GM23248 (cell line): ENCODE data around the gene NDUFA12. TPM values are rescaled to one million over a fixed set of nuclear protein-coding genes. Genes with fewer than 3 reads are reported as not detected.

Source experiments
- DNase-seq: peaks from one replicate; pipeline ENCODE4 v3.0.0-alpha.2; 2015
- H2AFZ ChIP-seq: fragments of 200-600 bp; sonication (generic); 2 replicates; pipeline ENCODE4 v1.6.1; 2016; ENCODE audit warnings: antibody characterized with exemption
- H3F3A ChIP-seq: fragments of 200-600 bp; sonication (generic); 2 replicates; pipeline ENCODE4 v1.6.1; 2016; ENCODE audit warnings: mild to moderate bottlenecking, antibody characterized with exemption, mixed run types; ENCODE audit not compliant: insufficient read depth
- H3K27ac ChIP-seq: fragments of 200-600 bp; sonication (generic); 2 replicates; pipeline ENCODE4 v1.5.1; 2016; ENCODE audit warnings: mild to moderate bottlenecking
- H3K27me3 ChIP-seq: fragments of 200-600 bp; sonication (generic); replicated peaks from 2 replicates; pipeline ENCODE4 v1.6.1; 2016; ENCODE audit warnings: mild to moderate bottlenecking; ENCODE audit not compliant: insufficient read depth
- H3K36me3 ChIP-seq: fragments of 200-600 bp; sonication (generic); 2 replicates; pipeline ENCODE4 v1.6.1; 2016; ENCODE audit warnings: low read depth, mild to moderate bottlenecking
- H3K4me1 ChIP-seq: fragments of 200-600 bp; sonication (generic); 2 replicates; pipeline ENCODE4 v1.6.1; 2016; ENCODE audit warnings: mild to moderate bottlenecking; ENCODE audit not compliant: insufficient read depth
- H3K4me2 ChIP-seq: fragments of 200-600 bp; sonication (generic); one replicate; pipeline ENCODE4 v1.6.1; 2016; ENCODE audit warnings: mild to moderate bottlenecking; ENCODE audit not compliant: unreplicated experiment
- H3K4me3 ChIP-seq: fragments of 200-600 bp; sonication (generic); 2 replicates; pipeline ENCODE4 v1.5.1; 2016; ENCODE audit warnings: mild to moderate bottlenecking
- H3K79me2 ChIP-seq: fragments of 200-600 bp; sonication (generic); 2 replicates; pipeline ENCODE4 v1.6.1; 2016; ENCODE audit warnings: mild to moderate bottlenecking; ENCODE audit not compliant: insufficient read depth
- H3K9ac ChIP-seq: fragments of 200-600 bp; sonication (generic); 2 replicates; pipeline ENCODE4 v1.6.1; 2016; ENCODE audit warnings: mild to moderate bottlenecking
- H3K9me2 ChIP-seq: fragments of 200-600 bp; sonication (generic); 2 replicates; pipeline ENCODE4 v1.6.1; 2016; ENCODE audit warnings: mixed run types, mild to moderate bottlenecking, moderate library complexity; ENCODE audit not compliant: insufficient read depth
- H3K9me3 ChIP-seq: fragments of 200-600 bp; sonication (generic); one replicate; pipeline ENCODE4 v1.6.1; 2017; ENCODE audit warnings: low read depth
- H4K20me1 ChIP-seq: fragments of 200-600 bp; sonication (generic); 2 replicates; pipeline ENCODE4 v1.6.0; 2016; ENCODE audit not compliant: insufficient read depth
- EZH2 ChIP-seq: fragments of 200-600 bp; sonication (generic); IDR thresholded peaks from 2 replicates; pipeline ENCODE4 v1.6.1; 2018; ENCODE audit warnings: antibody characterized with exemption, mild to moderate bottlenecking; ENCODE audit not compliant: insufficient read depth, poor library complexity, severe bottlenecking
- EZH2phosphoT487 ChIP-seq: fragments of 200-600 bp; sonication (generic); IDR thresholded peaks from 2 replicates; pipeline ENCODE4 v1.6.1; 2018; ENCODE audit warnings: antibody characterized with exemption, moderate library complexity, mild to moderate bottlenecking, low read depth; ENCODE audit not compliant: insufficient read depth
- WGBS, 2 experiments: methylation state at CpG; one replicate each; pipeline ENCODE4 v1.1.6; 2015 to 2017; ENCODE audit warnings: low lambda C conversion rate in 2 of 2, low coverage in 1 of 2; ENCODE audit errors: missing lambda C conversion rate in 2 of 2; 5-methylcytosine and 5-hydroxymethylcytosine counted together
- in situ Hi-C: fragments of 300-500 bp; cut with MboI; formaldehyde crosslinking; loops from 2 replicates; pipeline ENCODE4 v1.15.0; 2020
- polyA plus RNA-seq: library from polyadenylated mRNA; unstranded; fragments of >200 nt; fragmentation: Nextera tagmentation; extraction: Ambion mirVana; gene quantifications from 2 replicates; pipeline ENCODE4 v1.2.1, GENCODE V29; 2016
- total RNA-seq: library from RNA; depleted of rRNA; stranded (reverse); fragments of >200 nt; shearing (Covaris generic); gene quantifications from 2 replicates; pipeline ENCODE4 v1.2.3, GENCODE V29; 2014

The NDUFA12 gene
- total and polyA plus RNA-seq, 2 experiments from 2014 or later: 122 to 169 TPM

DNA sequence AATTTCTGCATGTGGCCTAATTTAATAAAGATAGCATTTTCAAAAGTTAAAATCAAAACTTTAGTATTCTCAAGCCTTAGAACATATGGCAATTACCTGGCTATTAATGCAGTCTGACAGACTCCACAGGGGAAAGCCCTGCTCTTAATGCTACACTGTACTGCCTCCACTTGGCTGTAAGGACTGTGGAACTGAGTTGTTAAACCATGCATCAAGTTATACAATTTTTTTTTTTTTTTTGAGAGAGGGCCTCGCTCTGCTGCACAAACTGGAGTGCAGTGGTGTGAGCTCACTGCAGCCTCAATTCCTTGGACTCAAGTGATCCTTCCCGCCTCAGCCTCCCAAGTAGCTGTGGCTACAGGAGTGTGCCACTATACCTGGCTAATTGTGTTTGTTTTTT is 19.0 kb upstream of the NDUFA12 start:
- Histone ChIP-seq H3K4me1 (no peaks in the 10 kb centered on the region), H4K20me1 (no peaks in the 10 kb centered on the region), H3K79me2 (no peaks in the 10 kb centered on the region), H3F3A (no peaks in the 10 kb centered on the region), H3K27me3 (no peaks in the 10 kb centered on the region), H3K9ac (no peak overlapping the region), H3K27ac (no peak overlapping the region), H3K4me3 (no peak overlapping the region), H3K9me3 (no peaks in the 10 kb centered on the region), H3K4me2 (no peak overlapping the region), H3K9me2 (no peaks in the 10 kb centered on the region), H3K36me3 (peaks cover 15% of the 10 kb centered on the region; the same call in 1 of the 2 replicates), H2AFZ (no peak overlapping the region)
- no peak for TF ChIP-seq EZH2phosphoT487
- no peak for TF ChIP-seq EZH2
- in situ Hi-C loops: no loop called here
- WGBS, 2 experiments: 95 to 100% methylated on average over 2 of the region's 2 CpGs
- DNase-seq: no peak

DNA sequence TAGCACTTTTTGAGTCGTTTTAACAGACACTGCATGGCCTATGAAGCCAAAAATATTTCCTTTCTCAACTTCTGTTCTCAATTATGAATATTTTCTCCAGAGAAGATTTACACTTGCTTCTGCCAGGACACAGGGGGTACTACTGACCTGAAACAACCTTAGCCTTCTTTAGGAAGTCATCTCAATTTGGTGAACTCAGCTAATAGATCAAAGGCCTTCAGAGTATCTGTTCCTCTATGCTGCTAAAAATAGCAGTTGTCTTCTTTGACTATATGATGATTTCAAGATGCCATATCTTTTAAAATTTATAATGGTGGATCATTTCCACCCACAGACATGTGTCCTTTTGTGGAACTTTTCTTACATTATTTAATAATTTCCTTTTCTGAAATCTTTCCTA is 14.0 kb upstream of the NDUFA12 start:
- WGBS, 2 experiments: 0 to 16% methylated on average over 1 of the region's 1 CpG
- TF ChIP-seq EZH2phosphoT487: no peak
- no peak for TF ChIP-seq EZH2
- Histone ChIP-seq H3K9ac (no peak overlapping the region), H3K27me3 (no peaks in the 10 kb centered on the region), H4K20me1 (no peaks in the 10 kb centered on the region), H3K9me2 (no peaks in the 10 kb centered on the region), H3K36me3 (peaks cover 6% of the 10 kb centered on the region; the same call in 1 of the 2 replicates), H3K4me1 (no peaks in the 10 kb centered on the region), H3F3A (no peaks in the 10 kb centered on the region), H3K79me2 (no peaks in the 10 kb centered on the region), H3K27ac (no peak overlapping the region), H3K4me3 (no peak overlapping the region), H3K9me3 (no peaks in the 10 kb centered on the region), H2AFZ (no peak overlapping the region), H3K4me2 (no peak overlapping the region)
- no peak for DNase-seq
- in situ Hi-C loops: no loop called here

DNA sequence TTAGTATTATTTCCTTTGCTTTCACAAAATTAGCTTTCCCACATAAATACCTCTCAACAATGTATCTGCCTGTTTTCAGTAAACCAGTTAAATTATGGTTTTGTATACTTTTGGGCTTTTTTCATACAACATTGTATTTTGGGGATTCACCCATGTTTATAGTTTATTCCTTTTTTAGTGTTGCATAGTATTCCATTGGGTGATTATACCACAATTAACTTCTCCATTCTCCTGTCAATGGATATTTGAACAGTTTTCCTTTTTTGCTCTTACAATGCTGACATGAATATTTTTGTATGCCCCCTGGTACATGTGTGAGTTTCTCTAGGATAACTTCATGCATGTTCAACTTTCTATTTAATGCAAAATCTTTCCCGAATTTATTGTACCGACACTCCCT is 12.6 kb upstream of the NDUFA12 start:
- no peaks in the 10 kb centered on the region for H3K9me3 ChIP-seq
- no peak overlapping the region for H2AFZ ChIP-seq
- no peaks in the 10 kb centered on the region for H3K9me2 ChIP-seq
- WGBS, 2 experiments: 100% methylated on average over 2 of the region's 2 CpGs
- no peak overlapping the region for H3K9ac ChIP-seq
- no peaks in the 10 kb centered on the region for H3K36me3 ChIP-seq
- TF ChIP-seq EZH2phosphoT487 (no peak), EZH2 (no peak)
- no peak overlapping the region for H3K4me3 ChIP-seq
- H3K4me2 ChIP-seq: no peak overlapping the region
- H3K4me1 ChIP-seq: no peaks in the 10 kb centered on the region
- in situ Hi-C loops: no loop called here
- H4K20me1 ChIP-seq: no peaks in the 10 kb centered on the region
- DNase-seq: no peak
- H3K27me3 ChIP-seq: no peaks in the 10 kb centered on the region
- no peaks in the 10 kb centered on the region for H3K79me2 ChIP-seq
- H3F3A ChIP-seq: no peaks in the 10 kb centered on the region
- no peak overlapping the region for H3K27ac ChIP-seq

DNA sequence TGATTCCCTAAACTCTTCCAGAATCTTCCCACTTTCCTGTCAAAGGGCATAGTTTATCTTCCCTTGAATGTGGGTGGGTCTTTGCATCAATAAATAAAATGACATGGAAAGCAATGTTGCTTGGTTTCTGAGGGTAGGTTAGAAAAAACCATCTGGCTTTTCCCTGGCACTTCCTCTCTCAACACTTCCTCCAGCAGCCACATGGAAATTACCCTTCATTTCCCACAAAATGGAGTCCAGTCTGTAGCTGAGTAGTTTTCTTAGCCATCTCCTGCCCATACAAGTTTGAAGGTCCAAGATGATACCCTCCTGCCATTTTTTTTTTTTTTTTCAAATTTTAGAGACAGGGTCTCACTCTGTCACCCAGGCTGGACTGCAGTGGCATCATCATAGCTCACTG is 11.1 kb upstream of the NDUFA12 start:
- Histone ChIP-seq H3K9me3 (no peaks in the 10 kb centered on the region), H3K9me2 (no peaks in the 10 kb centered on the region), H3K4me2 (no peak overlapping the region), H3F3A (no peaks in the 10 kb centered on the region), H4K20me1 (no peaks in the 10 kb centered on the region), H3K79me2 (no peaks in the 10 kb centered on the region), H3K27ac (no peak overlapping the region), H2AFZ (no peak overlapping the region), H3K4me1 (no peaks in the 10 kb centered on the region), H3K27me3 (no peaks in the 10 kb centered on the region), H3K36me3 (no peaks in the 10 kb centered on the region), H3K9ac (no peak overlapping the region), H3K4me3 (no peak overlapping the region)
- TF ChIP-seq EZH2 (no peak), EZH2phosphoT487 (no peak)
- DNase-seq: no peak
- in situ Hi-C loops: no loop called here

GRCh38 chr12:95006206-95006605 is 2.7 kb upstream of the NDUFA12 start:
- H3K27me3 ChIP-seq: no peaks in the 10 kb centered on the region
- H3K4me2 ChIP-seq: no peak overlapping the region
- H3K9ac ChIP-seq: no peak overlapping the region
- no peaks in the 10 kb centered on the region for H4K20me1 ChIP-seq
- 56 to 65% methylated on average over 4 of the region's 4 CpGs for WGBS, 2 experiments
- H3K27ac ChIP-seq: no peak overlapping the region
- H3K4me1 ChIP-seq: no peaks in the 10 kb centered on the region
- DNase-seq: no peak
- no peak overlapping the region for H3K4me3 ChIP-seq
- peaks cover 7% of the 10 kb centered on the region for H3F3A ChIP-seq
- no peak overlapping the region for H2AFZ ChIP-seq
- TF ChIP-seq EZH2phosphoT487 (no peak), EZH2 (no peak)
- H3K36me3 ChIP-seq: no peaks in the 10 kb centered on the region
- in situ Hi-C loops: no loop called here
- H3K79me2 ChIP-seq: peaks cover 18% of the 10 kb centered on the region
- no peaks in the 10 kb centered on the region for H3K9me2 ChIP-seq
- H3K9me3 ChIP-seq: no peaks in the 10 kb centered on the region
